ENCODE measurements around the gene KCNQ1OT1.
"Not testable (repeated sequence)": the region's sequence is repeated elsewhere in the genome, so short reads cannot be mapped to it uniquely, and the experiment has no call there.

KCNQ1OT1 gene

DNA sequence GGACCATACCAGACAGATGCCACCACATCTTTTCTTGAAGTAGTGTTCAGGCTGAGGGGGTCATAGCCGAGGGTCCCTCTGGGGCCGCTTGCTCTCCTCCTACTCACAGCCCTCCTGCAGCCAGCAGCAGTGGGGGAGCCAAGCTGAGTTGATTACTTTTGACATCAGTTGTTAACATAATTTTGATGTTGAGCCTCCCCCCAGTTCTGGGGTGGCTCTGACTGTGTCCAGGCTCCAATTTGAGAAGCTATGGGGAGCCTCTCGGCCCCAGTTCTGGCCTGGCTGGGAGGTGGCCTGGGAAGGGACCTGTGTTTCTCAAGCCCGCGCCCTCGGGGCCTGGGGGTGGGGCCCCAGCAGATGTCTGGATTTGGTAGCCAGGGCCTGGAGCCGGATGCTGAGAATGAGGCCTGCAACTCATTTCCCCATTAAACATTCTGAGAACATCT lies 47.9 kb downstream of the KCNQ1OT1 start:
- peaks cover 41% of the 10 kb centered on the region for H3K4me1 Mint-ChIP-seq (ENCODE audit: low read depth)
- peaks cover 3% of the 10 kb centered on the region for H3K27me3 Mint-ChIP-seq
- peaks cover 49% of the 10 kb centered on the region for H3K9me3 Mint-ChIP-seq
- peaks cover 61% of the 10 kb centered on the region for H3K36me3 Mint-ChIP-seq (ENCODE audit: low read depth)
- intact Hi-C loops (cut with micrococcal nuclease): no loop called here
- H3K4me3 Mint-ChIP-seq: no peak overlapping the region
- H3K27ac Mint-ChIP-seq: no peak overlapping the region

DNA sequence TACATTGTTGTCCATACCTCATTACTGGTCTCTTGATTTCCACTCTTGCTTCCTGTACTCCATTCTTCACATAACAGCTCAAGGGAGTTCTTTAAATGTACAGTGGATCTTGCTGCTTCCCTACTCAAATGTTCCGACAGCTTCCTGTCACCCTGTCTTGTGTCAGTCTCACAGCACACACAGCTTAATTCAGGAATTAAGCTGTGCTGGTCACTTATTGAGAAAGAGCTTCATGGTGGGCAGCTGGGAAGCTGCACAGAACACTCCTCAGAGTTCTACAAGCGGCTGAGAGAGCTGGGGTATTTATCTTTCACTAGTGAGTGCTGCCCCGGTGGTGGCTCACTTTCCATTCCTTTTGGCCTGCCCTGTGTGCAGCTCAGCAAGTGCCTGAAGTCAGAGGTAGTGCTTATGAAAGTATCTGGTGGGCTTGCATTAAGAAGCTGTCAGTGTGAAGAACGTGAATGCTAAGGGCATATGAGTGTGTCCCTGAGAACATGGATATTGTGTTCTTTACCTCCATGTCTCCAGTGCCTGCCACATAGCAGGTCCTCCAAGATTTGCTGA lies 48.7 kb downstream of the KCNQ1OT1 start:
- Mint-ChIP-seq H3K9me3 (peaks cover 50% of the 10 kb centered on the region), H3K4me1 (ENCODE audit: low read depth) (peaks cover 34% of the 10 kb centered on the region), H3K27ac (no peak overlapping the region), H3K4me3 (no peak overlapping the region), H3K36me3 (ENCODE audit: low read depth) (peaks cover 54% of the 10 kb centered on the region), H3K27me3 (peaks cover 3% of the 10 kb centered on the region)
- intact Hi-C loops (cut with micrococcal nuclease): no loop called here

DNA sequence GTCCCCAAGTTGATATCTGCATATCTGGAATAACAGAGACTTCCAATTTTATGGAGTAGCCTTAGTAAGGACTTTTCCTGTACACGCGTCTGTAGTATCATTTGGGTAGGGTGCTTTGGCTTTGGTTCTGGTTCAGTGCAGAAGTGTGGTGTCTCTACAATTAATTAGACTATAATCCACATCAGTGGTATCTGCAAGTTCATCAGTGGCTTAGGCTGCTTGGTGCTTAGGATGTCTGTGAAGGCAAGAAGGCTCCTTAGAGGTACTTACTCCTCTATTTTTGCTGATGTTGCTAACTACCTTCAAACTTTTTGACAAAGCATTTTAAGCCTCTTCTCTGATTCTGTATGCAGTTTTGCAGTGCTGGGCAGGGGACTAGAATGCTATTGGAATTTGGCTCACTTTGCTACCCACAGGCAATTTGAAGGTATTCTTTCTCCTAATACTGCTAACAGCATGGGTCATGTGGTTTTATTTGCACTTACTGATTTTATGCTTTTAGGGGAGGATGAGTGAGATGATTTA lies 49.4 kb downstream of the KCNQ1OT1 start:
- H3K27me3 Mint-ChIP-seq: no peaks in the 10 kb centered on the region
- peaks cover 27% of the 10 kb centered on the region for H3K4me1 Mint-ChIP-seq (ENCODE audit: low read depth)
- H3K4me3 Mint-ChIP-seq: no peak overlapping the region
- H3K9me3 Mint-ChIP-seq: peaks cover 55% of the 10 kb centered on the region
- intact Hi-C loops (cut with micrococcal nuclease): no loop called here
- H3K27ac Mint-ChIP-seq: no peak overlapping the region
- H3K36me3 Mint-ChIP-seq (ENCODE audit: low read depth): peaks cover 50% of the 10 kb centered on the region

DNA sequence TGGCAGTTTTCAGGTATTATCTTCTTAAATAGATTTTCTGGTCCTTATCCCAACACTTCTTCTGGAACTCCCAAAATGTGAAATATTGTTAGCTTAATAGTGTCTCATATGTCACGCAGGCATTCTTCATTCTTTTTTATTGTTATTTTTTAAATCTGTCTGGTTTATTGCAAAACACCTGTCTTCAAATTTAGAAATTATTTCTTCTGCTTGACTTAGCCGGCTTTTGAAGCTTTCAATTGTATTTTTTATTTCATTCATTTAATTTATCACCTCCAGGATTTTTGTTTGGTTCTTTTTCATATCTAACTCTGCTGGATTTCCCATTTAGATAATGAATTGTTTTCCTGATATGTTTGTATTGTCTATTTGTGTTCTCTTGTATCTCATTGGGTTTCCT lies 49.9 kb downstream of the KCNQ1OT1 start:
- H3K9me3 Mint-ChIP-seq: peaks cover 61% of the 10 kb centered on the region
- no peak overlapping the region for H3K4me3 Mint-ChIP-seq
- no peak overlapping the region for H3K27ac Mint-ChIP-seq
- H3K27me3 Mint-ChIP-seq: no peaks in the 10 kb centered on the region
- intact Hi-C loops (cut with micrococcal nuclease): no loop called here
- peaks cover 22% of the 10 kb centered on the region for H3K4me1 Mint-ChIP-seq (ENCODE audit: low read depth)
- H3K36me3 Mint-ChIP-seq (ENCODE audit: low read depth): peaks cover 52% of the 10 kb centered on the region

DNA sequence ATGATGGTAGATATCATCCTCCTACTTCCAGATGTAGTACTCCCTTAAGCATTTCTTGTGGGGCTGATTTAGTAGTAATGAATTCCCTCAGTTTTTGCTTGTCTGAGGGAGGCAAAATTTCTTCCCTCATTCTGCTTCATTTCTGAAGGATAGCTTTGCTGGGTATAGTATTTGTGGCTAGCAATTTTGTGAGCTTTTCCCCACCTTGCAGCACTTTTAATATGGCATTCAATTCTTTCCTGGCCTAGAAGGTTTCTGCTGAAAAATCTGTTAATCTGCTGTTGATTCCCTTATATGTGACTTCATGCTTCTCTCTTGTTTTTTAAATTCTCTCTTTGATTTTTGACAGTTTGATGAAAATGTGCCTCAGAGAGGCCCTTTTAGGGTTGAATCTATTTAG lies 50.4 kb downstream of the KCNQ1OT1 start:
- peaks cover 65% of the 10 kb centered on the region for H3K9me3 Mint-ChIP-seq
- H3K4me3 Mint-ChIP-seq: no peak overlapping the region
- H3K36me3 Mint-ChIP-seq (ENCODE audit: low read depth): peaks cover 57% of the 10 kb centered on the region
- H3K27me3 Mint-ChIP-seq: no peaks in the 10 kb centered on the region
- intact Hi-C loops (cut with micrococcal nuclease): no loop called here
- H3K4me1 Mint-ChIP-seq (ENCODE audit: low read depth): peaks cover 17% of the 10 kb centered on the region
- no peak overlapping the region for H3K27ac Mint-ChIP-seq

DNA sequence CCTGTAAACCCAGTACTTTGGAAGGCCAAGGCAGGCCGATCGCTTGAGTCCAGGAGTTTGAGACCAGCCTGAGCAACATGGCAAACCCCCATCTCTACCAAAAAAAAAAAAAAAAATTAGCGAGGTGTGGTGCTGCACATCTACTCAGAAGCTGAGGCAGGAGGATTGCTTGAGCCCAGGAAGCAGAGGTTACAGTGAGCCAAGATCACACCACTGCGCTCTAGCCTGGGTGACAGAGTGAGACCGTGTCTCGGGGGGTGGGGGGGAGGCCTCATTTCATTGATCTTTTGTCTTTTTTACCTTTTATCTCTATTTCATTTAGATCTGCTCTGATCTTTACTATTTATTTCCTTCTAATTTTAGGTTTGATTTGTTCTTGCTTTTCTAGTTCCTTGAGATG lies 51.8 kb downstream of the KCNQ1OT1 start:
- Mint-ChIP-seq H3K27me3 (no peaks in the 10 kb centered on the region), H3K4me3 (no peak overlapping the region), H3K27ac (no peak overlapping the region), H3K36me3 (ENCODE audit: low read depth) (peaks cover 63% of the 10 kb centered on the region), H3K4me1 (ENCODE audit: low read depth) (peaks cover 4% of the 10 kb centered on the region), H3K9me3 (peaks cover 80% of the 10 kb centered on the region)
- intact Hi-C loops (cut with micrococcal nuclease): no loop called here

DNA sequence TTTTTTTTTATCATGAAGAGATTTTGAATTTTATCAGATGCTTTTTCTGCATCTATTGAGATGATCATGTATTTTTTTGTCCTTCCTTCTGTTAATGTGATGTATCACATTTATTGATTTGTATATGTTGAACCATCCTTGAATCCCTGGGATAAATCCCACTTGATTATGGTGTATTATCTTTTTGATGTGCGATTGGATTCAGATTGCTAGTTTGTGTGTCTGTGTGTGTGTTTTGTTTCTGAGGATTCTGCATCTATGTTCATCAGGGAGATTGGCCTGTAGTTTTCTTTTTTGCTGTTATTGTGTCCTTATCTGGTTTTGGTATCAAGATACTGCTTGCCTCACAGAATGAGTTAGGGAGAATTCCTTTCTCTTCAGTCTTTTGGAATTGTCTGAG lies 52.6 kb downstream of the KCNQ1OT1 start:
- peaks cover 56% of the 10 kb centered on the region for H3K36me3 Mint-ChIP-seq (ENCODE audit: low read depth)
- H3K4me3 Mint-ChIP-seq: no peak overlapping the region
- H3K27ac Mint-ChIP-seq: no peak overlapping the region
- intact Hi-C loops (cut with micrococcal nuclease): no loop called here
- H3K4me1 Mint-ChIP-seq (ENCODE audit: low read depth): no peaks in the 10 kb centered on the region
- H3K27me3 Mint-ChIP-seq: no peaks in the 10 kb centered on the region
- peaks cover 87% of the 10 kb centered on the region for H3K9me3 Mint-ChIP-seq

DNA sequence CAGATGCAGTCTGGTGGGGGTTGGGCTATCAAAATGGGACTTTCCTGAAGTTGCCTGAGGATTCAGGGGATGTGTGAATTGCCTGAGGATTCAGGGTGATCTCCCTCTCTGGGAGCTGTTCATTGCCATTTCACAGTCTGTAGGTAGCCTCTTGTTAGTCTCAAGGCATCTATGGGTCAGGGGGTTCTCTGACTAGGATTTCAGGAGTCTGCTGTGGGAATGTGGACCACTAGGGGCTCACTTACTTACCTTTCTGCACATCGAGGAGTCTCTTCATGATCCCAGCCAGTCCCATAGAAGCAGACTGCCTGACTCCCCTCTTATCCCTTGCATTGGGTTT lies 54.0 kb downstream of the KCNQ1OT1 start:
- Mint-ChIP-seq H3K4me1 (ENCODE audit: low read depth) (no peaks in the 10 kb centered on the region), H3K9me3 (peaks cover 92% of the 10 kb centered on the region), H3K4me3 (no peak overlapping the region), H3K27ac (no peak overlapping the region), H3K27me3 (no peaks in the 10 kb centered on the region), H3K36me3 (ENCODE audit: low read depth) (peaks cover 56% of the 10 kb centered on the region)
- intact Hi-C loops (cut with micrococcal nuclease): no loop called here

DNA sequence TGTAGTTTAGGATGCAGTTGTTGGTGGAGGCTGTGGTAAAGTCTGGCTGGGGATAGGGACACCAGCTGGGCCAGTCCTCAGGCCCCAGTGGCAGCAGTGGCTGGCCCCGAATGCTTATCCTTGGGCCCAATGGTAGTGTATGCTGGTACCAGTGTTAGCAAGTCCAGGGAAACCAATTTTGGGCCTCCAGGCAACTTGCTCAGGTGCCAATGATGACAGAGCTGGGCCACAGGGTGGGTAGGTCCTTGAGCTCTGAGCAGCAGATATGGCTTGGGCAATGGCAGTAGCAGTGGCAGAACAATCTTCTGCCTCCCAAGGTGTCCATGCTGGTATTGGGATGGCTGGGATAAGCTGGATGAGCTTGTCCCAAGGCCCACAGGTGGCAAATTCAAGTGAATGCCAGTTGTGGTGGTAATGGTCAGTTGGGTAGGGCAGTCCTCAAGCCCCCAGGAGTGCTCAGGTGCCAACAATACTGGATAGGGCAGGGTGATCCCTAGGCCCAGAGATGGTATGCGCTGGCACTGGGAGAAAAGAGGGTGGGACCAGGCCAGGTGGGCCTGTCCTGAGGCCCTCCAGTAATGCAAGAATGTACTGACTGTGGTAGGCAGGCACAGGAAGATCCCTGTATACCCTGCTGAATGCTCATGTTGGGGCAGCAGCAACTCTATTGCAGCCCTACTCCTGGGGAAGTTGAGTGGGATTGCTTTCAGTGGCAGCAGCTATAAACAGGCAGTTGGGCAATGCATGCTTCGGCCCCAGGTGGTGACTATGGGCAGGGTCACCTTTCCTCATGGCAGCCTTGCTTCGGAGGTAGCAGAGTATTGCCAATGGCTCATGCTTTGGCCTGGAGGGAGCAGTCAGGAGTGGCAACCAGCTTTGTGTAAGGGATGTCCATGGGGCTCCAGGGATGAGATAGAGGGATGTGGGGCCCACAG lies 54.7 kb downstream of the KCNQ1OT1 start:
- H3K4me1 Mint-ChIP-seq (ENCODE audit: low read depth): no peaks in the 10 kb centered on the region
- peaks cover 58% of the 10 kb centered on the region for H3K36me3 Mint-ChIP-seq (ENCODE audit: low read depth)
- H3K9me3 Mint-ChIP-seq: peaks cover 92% of the 10 kb centered on the region
- H3K27me3 Mint-ChIP-seq: no peaks in the 10 kb centered on the region
- no peak overlapping the region for H3K27ac Mint-ChIP-seq
- no peak overlapping the region for H3K4me3 Mint-ChIP-seq
- intact Hi-C loops (cut with micrococcal nuclease): no loop called here

DNA sequence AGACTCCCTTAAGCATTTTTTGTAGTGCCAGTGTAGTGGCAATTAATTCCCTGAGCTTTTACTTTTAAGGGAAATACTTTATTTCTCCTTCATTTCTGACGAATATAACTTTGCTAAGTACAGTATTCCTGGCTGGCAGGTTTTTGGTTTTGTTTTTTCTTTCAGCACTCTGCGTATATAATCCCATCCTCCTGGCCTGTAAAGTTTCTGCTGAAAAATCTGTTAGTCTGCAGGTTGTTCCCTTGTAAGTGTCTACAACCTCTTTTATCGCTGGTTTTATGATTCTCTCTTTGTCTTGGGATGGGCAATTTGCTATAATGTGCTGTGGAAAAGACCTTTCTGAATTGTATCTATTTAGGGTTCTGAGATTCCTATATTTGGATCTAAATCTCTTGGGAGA lies 56.0 kb downstream of the KCNQ1OT1 start:
- Mint-ChIP-seq H3K4me3 (no peak overlapping the region), H3K27ac (no peak overlapping the region), H3K9me3 (peaks cover 92% of the 10 kb centered on the region), H3K27me3 (no peaks in the 10 kb centered on the region), H3K4me1 (ENCODE audit: low read depth) (no peaks in the 10 kb centered on the region), H3K36me3 (ENCODE audit: low read depth) (peaks cover 58% of the 10 kb centered on the region)
- intact Hi-C loops (cut with micrococcal nuclease): no loop called here

DNA sequence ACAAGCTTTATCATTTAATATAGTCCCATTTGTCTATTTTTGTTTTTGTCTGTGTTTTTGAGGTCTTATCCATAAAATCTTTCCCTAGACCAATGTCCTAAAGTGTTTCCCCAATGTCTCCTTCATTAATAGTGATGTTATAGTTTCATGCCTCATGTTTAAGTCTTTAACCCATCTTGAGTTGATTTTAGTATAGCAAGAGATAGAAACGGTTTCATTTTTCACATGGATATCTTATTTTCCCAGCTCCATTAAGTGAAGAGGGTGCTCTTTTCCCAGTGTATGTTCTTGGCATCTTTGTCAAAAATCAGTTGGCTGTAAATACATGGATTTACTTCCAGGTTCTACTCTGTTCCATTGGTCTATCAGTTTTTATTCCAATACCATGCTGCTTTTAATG lies 58.2 kb downstream of the KCNQ1OT1 start:
- H3K4me3 Mint-ChIP-seq: no peak overlapping the region
- intact Hi-C loops (cut with micrococcal nuclease): no loop called here
- H3K4me1 Mint-ChIP-seq (ENCODE audit: low read depth): no peaks in the 10 kb centered on the region
- H3K27ac Mint-ChIP-seq: no peak overlapping the region
- H3K36me3 Mint-ChIP-seq (ENCODE audit: low read depth): peaks cover 68% of the 10 kb centered on the region
- peaks cover 3% of the 10 kb centered on the region for H3K27me3 Mint-ChIP-seq
- H3K9me3 Mint-ChIP-seq: peaks cover 92% of the 10 kb centered on the region

DNA sequence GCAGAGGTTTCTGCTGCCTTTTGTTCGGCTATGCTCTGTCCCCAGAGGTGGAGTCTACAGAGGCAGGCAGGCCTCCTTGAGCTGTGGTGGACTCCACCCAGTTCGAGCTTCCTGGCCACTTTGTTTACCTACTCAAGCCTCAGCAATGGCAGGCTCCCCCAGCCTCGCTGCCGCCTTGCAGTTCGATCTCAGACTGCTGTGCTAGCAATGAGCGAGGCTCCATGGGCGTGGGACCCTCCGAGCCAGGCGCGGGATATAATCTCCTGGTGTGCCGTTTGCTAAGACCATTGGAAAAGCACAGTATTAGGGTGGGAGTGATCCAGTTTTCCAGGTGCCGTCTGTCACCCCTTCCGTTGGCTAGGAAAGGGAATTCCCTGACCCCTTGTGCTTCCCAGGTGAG lies 60.0 kb downstream of the KCNQ1OT1 start:
- H3K4me3 Mint-ChIP-seq; H3K27ac Mint-ChIP-seq; H3K4me1 Mint-ChIP-seq (ENCODE audit: low read depth); H3K27me3 Mint-ChIP-seq; intact Hi-C loops (cut with micrococcal nuclease): not testable (repeated sequence)
- H3K36me3 Mint-ChIP-seq (ENCODE audit: low read depth): peaks cover 60% of the 10 kb centered on the region
- H3K9me3 Mint-ChIP-seq: peaks cover 87% of the 10 kb centered on the region

DNA sequence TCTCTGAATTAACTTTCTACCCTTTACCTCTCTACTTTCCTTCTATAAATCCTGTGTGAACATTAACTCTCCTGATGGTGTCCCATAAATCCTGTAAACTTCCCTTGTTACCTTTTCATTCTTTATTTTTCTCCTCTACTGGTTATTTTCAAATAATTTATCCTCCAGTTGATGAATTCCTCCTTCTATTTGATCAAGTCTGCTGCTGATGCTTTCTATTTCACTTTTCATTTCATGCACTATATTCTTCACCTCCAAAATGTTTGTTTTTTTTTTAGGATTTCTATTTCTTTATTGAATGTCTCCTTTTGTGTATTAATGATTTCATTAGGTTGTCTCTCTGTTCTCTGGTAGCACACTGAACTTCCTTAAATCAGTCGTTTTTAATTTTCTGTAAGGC lies 68.6 kb downstream of the KCNQ1OT1 start:
- no peaks in the 10 kb centered on the region for H3K27me3 Mint-ChIP-seq
- H3K9me3 Mint-ChIP-seq: peaks cover 74% of the 10 kb centered on the region
- H3K4me1 Mint-ChIP-seq (ENCODE audit: low read depth): no peaks in the 10 kb centered on the region
- no peak overlapping the region for H3K27ac Mint-ChIP-seq
- H3K4me3 Mint-ChIP-seq: no peak overlapping the region
- peaks cover 63% of the 10 kb centered on the region for H3K36me3 Mint-ChIP-seq (ENCODE audit: low read depth)
- intact Hi-C loops (cut with micrococcal nuclease): no loop called here

DNA sequence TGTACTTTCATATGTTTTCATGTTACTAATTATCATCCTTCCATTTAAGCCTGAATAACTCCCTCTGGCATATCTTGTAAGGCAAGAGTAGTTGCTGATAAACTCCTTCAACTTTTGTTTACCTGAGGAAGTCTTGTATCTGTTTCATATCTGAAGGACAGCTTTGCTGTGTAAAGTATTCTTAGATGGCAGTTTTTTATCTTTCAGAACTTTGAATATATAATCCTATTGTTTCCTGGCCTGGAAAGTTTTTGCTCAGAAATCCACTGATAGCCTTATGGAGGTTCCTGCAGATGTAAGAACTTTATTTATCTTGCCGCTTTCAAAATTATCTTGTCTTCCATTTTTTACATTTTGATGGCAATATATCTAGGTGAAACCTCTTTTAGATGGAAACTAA lies 69.1 kb downstream of the KCNQ1OT1 start:
- Mint-ChIP-seq H3K36me3 (ENCODE audit: low read depth) (peaks cover 65% of the 10 kb centered on the region), H3K27ac (no peak overlapping the region)
- intact Hi-C loops (cut with micrococcal nuclease): no loop called here

More for the DNA sequence above, 69.1 kb downstream of the KCNQ1OT1 start:
- H3K9me3 Mint-ChIP-seq: peaks cover 70% of the 10 kb centered on the region
- no peaks in the 10 kb centered on the region for H3K4me1 Mint-ChIP-seq (ENCODE audit: low read depth)
- H3K4me3 Mint-ChIP-seq: no peak overlapping the region
- H3K27me3 Mint-ChIP-seq: no peaks in the 10 kb centered on the region

Data from dendritic cell treated with granulocyte-macrophage colony-stimulating factor and Interleukin-4, amounts not matched to agents 40 ng/mL and 50 ng/mL, for 4 days (primary cell).